GM21528 (cell line): ENCODE results near the gene TBC1D3H.
"Not testable (repeated sequence)": the region's sequence is repeated elsewhere in the genome, so short reads cannot be mapped to it uniquely, and the experiment has no call there.

Experiments
- ATAC-seq: cut with Tn5 transposase; IDR thresholded peaks from one replicate; pipeline ENCODE4 v1.9.1; 2021; ENCODE audit warnings: mild to moderate bottlenecking, moderate library complexity; ENCODE audit not compliant: unreplicated experiment, low FRiP score

Gene TBC1D3H

GRCh38 chr17:36388385-36389245, at the start of gene TBC1D3H:
TBC1D3H (minus strand) TSS chr17:36388435; CDS start chr17:36386895, 1,540 bp downstream.
- ATAC-seq = not testable (repeated sequence)

GRCh38 chr17:36428891-36429290, 40.7 kb upstream of the TBC1D3H start:
- ATAC-seq = not testable (repeated sequence)

GRCh38 chr17:36415180-36415941, 27.1 kb upstream of the TBC1D3H start:
- ATAC-seq = not testable (repeated sequence)

- not testable (repeated sequence) for ATAC-seq
Measured at GRCh38 chr17:36390943-36391645, 2.9 kb upstream of the TBC1D3H start.

- not testable (repeated sequence) for ATAC-seq
Measured at GRCh38 chr17:36375938-36376337, 12.3 kb downstream of the TBC1D3H start.

- ATAC-seq = not testable (repeated sequence)
Measured at GRCh38 chr17:36362496-36362895, 25.7 kb downstream of the TBC1D3H start.
